Measurements from ENCODE around the gene EEIG1.
"Not testable (repeated sequence)": the region's sequence is repeated elsewhere in the genome, so short reads cannot be mapped to it uniquely, and the experiment has no call there.

GRCh38 chr9:128023671-128024070 lies 42.9 kb upstream of the EEIG1 start:
- TF ChIP-seq, protein P1, sequence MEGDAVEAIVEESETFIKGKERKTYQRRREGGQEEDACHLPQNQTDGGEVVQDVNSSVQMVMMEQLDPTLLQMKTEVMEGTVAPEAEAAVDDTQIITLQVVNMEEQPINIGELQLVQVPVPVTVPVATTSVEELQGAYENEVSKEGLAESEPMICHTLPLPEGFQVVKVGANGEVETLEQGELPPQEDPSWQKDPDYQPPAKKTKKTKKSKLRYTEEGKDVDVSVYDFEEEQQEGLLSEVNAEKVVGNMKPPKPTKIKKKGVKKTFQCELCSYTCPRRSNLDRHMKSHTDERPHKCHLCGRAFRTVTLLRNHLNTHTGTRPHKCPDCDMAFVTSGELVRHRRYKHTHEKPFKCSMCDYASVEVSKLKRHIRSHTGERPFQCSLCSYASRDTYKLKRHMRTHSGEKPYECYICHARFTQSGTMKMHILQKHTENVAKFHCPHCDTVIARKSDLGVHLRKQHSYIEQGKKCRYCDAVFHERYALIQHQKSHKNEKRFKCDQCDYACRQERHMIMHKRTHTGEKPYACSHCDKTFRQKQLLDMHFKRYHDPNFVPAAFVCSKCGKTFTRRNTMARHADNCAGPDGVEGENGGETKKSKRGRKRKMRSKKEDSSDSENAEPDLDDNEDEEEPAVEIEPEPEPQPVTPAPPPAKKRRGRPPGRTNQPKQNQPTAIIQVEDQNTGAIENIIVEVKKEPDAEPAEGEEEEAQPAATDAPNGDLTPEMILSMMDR (IDR thresholded peaks at IDR 0.05) = not testable (repeated sequence)
- TF ChIP-seq POLR2A (IDR thresholded peaks at IDR 0.05) = not testable (repeated sequence)

Measured in Peyer's patch (tissue), 4 donors.